ENCODE measurements around the gene STAT5B.
A peak's percentile ranks its signal among the peaks of the same experiment; 100 is the strongest.
"Not testable (repeated sequence)": the region's sequence is repeated elsewhere in the genome, so short reads cannot be mapped to it uniquely, and the experiment has no call there.

Gene STAT5B

DNA sequence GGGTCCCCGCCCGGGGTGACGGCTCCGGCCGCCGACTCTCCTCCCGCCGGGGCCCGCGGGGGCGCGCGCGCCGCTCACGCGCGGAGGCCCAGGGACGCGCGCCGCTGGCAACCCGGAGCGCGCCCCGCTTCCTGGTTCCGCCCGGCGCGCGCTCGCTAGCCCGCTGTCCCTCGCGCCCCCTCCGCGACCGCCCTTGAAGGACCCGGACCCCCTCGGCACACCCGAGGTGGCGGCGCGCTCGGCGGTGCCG is at the start of gene STAT5B:
Gene STAT5B (minus strand): TSS at position 33 of the 250 bp plus-strand sequence. CDS start 44,264 bp downstream, outside the sequence.
- DNase-seq (ENCODE audit: low spot score): no peak

DNA sequence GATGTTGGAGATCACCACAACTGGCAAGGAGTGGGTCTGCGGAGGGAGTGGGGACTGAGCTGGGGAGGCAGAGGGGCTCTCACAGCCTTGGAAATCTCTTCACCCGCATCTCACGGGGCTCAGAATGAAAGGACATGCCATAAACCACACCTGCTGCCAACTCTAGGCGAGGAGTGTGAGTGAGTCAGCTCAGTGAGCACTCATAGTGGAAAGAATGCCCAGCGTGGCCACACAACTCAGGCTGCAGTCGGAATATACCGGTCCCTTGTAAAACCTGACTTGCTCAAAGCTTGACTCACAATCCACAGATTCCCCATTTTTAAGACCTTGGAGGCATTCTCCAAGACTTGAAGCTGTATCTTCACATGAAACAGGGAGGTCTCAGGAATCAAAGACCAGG is 48.8 kb upstream of the STAT5B start:
- no peak for DNase-seq (ENCODE audit: low spot score)

DNA sequence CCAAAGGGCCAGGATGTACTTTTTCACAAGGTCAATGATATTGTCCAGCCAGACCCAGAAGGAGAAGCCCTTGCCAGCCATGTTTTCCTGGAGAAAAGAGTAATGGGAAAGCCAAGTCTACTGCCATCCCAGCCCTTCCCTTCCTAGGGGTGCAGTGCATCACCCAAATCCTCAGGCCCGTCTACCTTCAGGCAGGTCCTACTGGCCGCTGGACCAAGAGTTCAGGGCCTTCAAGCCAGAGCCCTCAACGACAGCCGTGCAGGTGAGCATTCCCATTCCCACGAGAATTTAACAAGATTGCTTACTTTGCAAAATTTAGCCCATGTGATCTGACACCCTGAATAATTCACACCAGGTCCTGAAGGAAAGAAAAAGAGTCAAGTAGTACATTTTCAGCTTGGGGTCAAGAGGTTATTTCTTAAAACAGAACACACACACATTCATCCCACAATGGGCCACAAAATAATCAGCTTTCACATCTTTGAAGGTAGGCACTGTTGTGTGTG is 47.1 kb upstream of the STAT5B start:
- no peak for DNase-seq (ENCODE audit: low spot score)

DNA sequence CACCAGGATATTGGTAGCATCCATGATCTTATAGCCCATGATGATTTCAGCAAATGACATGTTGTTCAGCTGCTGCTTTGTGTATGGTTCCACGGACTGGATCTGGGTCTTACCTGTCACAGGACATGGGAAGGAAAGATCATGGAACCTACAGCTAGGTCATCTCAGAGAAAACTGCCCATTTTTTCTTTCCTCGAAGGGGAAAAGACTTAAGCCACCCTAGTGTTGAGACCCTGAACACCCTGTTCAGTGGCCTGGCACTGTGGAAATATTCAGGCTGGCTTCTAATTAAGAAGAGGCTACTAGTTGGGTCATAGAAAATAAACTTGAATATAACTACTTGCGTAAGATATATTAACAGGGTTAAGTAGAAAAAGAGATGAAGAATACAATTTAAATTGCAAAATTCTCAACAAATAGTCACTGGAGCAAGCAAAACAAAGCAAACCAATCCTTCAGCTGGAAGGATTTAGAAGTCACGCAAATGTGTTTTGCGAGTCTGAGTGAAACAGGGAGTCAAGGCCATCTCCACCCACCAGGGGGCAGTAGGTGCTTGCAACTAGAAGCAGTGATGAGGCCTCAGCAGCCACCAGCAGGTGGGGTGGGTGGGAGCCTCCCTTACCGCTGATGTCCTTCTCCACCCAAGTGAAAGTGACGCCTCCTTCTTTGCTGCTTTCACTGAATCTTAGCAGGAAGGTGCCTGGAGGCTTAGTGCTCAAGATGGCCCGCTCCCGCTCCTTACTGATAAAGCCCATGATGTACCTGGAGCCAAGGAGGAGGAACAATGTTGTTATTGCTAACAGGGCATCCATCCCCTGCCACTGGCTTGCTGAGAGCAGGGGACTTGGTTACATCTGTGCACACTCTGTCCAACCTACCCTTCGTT is 46.4 kb upstream of the STAT5B start:
- peak; percentile 91 for DNase-seq (ENCODE audit: low spot score)

DNA sequence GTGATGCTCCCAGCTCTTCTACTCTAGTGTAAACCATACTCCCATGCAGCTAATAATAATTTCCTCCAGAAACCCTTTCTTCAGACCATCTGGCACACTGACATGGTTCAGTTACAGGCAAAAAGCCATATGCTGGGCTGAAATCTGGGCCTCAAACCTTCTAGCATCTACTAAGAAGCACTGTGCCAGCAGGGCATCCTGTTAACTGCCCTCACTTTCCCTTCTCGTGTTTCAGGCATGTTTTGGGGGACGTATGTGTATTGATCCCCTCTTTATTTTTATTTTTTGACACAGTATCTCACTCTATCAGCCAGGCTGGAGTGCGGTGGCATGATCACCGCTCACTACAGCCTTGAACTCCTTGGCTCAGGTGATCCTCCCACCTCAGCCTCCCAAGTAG is 45.4 kb upstream of the STAT5B start:
- DNase-seq (ENCODE audit: low spot score): no peak

DNA sequence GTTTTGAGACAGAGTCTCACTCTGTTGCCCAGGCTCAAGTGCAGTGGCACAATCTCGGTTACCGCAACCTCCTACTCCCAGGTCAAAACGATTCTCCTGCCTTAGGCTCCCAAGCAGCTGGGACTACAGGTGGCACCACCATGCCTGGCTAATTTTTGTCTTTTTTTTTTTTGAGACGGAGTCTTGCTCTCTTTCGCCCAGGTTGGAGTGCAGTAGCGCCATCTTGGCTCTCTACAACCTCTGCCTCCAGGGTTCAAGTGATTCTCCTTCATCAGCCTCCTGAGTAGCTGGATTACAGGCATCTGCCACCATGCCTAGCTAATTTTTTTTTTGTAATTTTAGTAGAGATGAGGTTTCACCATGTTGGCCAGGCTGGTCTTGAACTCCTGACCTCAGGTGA is 41.8 kb upstream of the STAT5B start:
- DNase-seq (ENCODE audit: low spot score): not testable (repeated sequence)

DNA sequence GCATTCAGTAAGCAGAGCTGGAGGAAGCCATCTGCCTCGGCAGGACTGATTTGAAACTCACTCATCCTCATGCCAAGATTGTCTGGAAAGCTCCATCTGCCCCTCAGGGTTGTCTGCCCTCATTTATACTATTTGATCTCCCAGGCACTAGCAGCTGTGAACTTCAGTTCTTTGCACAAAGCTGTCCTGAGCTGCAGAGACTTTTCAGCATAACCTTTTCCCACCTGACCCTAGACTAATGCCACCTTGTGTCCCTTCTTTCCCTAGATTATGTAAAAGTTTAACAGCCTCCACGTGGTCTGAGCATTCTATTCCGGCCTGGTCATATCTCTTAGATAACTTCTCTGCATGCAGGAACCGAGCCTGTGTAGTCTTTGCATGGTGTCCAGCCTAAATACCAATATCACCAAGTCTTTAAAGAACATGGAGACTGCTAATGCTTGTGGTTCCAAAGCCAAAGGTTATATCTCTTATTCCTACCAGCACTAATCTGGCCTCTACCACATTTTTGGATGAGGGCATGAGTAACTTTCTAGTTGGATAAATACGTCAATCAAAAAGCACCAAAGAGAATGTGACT is 41.2 kb upstream of the STAT5B start:
- DNase-seq (ENCODE audit: low spot score): no peak

DNA sequence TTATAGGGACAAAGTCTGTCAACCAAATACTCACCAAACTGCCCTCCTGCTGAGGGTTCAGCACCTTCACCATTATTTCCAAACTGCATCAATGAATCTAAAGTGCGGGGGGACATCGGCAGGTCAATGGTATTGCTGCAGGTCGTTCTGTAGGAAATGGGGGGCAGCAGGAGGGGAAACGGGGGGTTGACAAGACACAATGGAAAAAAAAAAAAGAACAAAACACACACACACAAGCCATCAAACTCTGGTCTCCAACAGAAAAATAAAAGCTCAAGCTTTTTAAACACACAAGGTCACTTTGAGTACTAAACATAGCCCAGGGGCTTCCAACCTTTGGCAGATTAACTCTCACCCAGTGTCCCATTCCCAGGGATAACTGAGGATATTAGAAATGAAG is 40.6 kb upstream of the STAT5B start:
- DNase-seq (ENCODE audit: low spot score): no peak

DNA sequence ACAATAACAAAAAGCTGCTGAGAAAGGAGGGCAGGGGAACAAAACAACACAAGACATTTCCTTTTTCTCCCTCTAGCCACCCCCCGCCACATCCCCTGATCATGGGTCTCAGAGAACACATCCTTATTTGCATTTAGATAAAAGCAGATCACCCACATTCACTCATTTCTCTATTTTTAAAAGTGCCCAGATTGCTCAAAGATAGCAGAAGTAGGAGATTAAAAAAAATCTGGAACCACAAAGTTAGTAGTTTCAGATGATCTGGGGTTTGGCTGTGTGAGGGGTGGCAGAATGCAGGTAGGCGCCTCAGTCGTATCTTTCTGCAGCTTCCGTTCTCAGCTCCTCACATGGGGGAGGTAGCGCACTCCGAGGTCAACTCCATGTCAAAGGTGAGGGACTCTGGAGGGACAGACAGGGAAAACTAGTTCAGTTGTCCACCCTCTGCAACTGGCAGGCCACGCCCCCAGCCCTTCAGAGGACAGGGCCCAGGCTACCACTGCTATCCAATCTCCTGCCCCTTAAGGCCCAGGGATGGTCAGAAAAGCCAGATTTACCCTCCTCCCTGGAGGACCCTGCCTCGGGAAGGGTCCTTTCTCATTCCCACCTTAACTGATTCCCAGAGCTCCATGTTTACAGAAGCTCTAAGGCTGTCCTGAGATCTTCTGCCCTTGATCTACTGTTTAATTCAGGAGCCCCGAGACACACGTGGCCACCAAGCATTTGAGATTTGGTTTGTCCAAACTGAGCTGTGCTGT is 39.4 kb upstream of the STAT5B start:
- no peak for DNase-seq (ENCODE audit: low spot score)

DNA sequence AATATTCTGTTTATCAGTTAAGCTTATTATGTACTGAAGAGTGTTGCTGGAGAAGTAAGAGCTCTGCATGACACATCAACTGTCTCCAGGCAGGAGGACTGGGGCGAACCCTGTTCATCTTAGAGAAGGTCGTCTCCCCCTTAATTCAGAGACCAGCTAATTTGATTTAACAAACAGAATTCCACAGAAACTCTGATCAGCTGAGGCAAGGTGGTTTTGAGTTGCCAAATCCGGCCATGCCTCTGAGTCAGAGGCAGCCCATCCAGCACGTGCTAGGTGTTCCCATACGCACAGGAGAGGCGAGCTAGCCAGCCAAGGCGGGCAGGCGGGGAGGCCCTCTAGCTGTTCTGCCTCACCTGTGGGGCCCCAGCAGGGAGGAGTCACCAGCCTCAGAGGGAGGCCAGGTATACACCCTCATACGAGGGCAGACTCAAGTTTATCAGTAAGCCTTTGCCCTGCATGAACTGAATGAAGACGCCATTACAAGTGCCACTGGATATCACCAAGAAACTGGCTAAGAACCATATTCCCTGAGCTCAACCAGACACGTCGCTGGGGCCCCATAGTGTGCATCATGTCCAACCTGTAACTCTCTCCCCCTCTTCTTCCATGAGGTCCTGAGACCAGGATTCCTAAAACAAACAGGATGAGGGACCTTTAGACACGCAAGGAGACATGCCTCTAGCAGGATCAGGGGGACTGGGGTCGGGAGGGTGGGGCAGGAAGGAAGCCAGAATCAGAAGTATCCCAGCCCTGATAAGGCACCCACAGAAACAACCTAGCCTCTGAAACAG is 37.8 kb upstream of the STAT5B start:
- DNase-seq (ENCODE audit: low spot score): no peak

DNA sequence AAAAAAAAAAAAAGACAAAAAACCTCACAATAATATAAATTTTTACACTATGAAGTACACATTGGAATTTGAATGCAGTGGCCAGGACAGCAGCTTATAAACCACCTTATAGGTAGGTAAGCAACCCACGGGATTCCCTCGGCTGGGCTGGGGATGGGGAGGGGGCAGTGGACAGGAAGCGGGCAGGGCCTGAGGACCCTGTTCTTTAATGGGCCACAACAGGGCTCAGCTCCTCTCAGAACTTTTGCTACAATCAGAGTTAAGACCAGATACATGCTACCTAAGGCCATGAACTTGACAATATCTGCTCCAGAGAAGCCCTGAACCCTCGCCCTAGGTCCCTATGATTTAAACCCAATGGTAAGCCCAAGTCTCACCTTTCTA is 37.2 kb upstream of the STAT5B start:
- no peak for DNase-seq (ENCODE audit: low spot score)

DNA sequence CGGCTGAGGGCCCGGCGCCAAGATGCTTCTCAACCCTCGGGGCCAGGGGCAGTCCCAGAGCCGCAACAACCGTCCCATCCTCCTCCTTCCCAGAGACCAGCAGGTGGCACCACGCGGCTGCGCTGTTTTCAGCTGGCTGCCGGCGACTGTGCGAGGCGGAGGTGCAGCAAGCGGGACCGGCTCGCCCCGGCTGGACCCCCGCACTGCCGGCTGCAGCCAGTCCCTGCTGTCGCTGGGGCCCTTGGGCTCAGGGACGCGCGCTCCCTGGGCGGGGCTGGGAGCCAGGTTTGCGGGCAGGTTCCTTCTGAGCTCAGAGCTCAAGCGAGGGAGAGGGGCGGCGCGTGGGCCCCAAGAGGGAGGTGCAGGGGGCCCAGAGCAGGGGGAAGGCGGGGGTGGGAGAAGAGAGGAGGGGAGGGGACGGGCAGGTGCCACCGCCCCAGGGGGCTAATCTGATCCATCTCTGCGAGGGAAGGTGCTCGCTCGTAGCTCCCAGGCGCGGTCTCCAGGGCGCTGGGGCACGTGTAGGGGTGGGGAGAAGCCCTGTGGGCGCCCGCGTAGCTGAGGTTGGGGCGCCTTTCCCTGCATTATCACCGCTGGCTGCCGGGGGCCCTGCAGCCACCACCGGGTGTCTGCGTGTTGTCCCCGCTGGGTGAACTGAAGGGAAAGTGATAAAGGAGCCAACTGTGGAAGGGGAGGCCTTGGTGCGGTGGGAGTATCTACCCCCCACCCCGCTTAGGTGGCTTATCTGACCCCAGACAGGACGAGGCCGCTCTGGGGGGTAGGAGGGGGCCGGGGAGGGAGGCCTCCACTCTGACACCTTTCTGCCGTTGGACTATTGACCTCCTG is 36.3 kb upstream of the STAT5B start:
- no peak for DNase-seq (ENCODE audit: low spot score)

DNA sequence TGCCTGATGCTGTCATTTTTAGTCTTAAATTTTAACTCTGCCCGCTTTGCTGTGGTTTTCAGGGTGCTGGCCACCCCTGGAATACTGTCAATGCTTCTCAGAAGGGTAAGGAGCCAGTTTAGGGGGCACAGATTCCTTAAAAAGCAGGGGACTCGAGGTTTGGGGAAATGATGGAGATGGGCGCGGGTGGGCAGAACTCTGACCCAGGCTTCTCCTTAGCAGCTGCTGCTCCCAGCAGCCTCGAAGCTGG is 35.8 kb upstream of the STAT5B start:
- no peak for DNase-seq (ENCODE audit: low spot score)

DNA sequence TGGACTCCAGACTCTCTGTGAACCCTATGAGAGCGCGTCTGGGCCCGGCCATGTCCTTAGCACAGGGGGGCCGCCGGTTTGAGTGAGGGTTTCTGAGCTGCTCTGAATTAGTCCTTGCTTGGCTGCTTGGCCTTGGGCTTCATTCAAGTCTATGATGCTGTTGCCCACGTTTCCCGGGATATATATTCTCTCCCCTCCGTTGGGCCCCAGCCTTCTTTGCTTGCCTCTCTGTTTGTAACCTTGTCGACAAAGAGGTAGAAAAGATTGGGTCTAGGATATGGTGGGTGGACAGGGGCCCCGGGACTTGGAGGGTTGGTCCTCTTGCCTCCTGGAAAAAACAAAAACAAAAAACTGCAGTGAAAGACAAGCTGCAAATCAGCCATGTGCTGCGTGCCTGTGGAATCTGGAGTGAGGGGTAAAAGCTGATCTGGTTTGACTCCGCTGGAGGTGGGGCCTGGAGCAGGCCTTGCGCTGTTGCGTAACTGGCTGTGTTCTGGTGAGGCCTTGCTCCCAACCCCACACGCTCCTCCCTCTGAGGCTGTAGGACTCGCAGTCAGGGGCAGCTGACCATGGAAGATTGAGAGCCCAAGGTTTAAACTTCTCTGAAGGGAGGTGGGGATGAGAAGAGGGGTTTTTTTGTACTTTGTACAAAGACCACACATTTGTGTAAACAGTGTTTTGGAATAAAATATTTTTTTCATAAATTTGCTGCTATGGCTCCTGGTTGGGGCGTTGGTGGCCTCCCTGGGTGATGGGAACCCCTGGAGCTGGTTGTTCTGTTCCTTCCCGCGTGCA is 35.2 kb upstream of the STAT5B start:
- no peak for DNase-seq (ENCODE audit: low spot score)

DNA sequence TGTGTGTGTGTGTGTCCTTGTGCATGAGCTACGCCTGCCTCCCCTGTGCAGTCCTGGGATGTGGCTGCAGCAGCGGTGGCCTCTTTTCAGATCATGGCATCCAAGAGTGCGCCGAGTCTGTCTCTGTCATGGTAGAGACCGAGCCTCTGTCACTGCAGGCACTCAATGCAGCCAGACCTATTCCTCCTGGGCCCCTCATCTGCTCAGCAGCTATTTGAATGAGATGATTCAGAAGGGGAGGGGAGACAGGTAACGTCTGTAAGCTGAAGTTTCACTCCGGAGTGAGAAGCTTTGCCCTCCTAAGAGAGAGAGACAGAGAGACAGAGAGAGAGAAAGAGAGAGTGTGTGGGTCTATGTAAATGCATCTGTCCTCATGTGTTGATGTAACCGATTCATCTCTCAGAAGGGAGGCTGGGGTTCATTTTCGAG is 34.6 kb upstream of the STAT5B start:
- no peak for DNase-seq (ENCODE audit: low spot score)

DNA sequence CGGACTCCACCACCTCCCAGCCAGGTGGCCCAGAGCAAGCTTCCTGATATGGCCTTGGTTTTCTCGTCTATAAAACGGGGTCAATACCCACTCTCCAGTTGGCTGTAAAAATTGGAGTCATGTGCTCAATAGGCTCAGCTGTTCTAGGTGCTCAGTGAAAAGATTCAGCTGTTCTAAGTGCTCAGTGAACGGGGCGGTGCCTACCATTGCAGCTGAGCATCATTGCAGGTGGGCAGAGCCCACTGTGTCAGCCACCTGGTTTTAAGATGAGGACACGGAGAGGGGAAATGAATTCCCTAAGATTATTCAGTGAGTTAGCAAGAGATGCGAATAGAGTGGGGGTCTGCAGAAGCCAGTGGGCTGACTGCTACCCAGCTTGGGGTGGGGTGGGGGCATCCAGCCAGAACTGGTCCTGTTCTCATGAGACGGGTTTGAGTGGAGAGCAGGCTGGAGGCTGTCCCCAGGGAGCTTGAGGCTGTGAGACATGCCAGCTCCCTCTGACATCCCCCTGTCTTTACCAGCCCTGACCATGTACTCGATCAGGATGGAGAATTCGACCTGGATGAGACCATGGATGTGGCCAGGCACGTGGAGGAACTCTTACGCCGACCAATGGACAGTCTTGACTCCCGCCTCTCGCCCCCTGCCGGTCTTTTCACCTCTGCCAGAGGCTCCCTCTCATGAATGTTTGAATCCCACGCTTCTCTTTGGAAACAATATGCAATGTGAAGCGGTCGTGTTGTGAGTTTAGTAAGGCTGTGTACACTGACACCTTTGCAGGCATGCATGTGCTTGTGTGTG is 34.0 kb upstream of the STAT5B start:
- DNase-seq (ENCODE audit: low spot score): no peak

DNA sequence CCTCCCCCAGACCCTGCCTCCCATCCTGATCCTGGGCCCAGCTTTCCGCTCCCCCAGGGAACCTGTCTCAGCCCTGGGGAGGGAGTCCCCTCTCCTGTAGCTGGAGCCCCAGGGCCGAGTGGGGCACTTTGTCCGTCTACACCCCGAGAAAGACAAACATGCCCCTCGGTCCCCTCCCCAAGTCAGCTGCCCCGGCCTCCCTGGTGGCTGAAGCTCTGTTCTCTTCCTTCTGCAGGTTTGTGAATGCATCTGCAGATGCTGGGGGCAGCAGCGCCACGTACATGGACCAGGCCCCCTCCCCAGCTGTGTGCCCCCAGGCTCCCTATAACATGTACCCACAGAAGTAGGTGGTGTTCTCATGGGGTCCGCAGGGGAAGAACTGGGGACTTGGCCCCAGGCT is 33.0 kb upstream of the STAT5B start:
- DNase-seq (ENCODE audit: low spot score): no peak

DNA sequence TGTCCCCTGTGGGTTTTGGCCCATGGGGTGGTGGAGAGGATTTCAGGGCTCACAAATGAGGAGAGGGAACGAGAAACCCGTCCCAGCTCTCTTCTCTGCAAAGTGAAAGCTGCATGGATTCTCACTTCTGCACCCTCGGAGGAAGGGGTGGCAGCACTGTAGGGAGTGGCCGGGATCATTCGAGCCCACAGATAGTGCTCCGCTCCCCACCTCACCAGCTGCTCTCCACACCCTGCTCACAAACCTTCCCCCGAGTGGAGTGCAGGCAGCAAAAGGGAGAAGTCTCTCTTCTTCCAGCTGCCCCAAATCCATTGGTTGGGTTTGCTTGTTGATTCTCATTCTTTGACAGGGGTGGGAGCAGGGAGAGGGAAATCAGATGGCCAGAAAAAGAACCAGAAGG is 32.3 kb upstream of the STAT5B start:
- no peak for DNase-seq (ENCODE audit: low spot score)

DNA sequence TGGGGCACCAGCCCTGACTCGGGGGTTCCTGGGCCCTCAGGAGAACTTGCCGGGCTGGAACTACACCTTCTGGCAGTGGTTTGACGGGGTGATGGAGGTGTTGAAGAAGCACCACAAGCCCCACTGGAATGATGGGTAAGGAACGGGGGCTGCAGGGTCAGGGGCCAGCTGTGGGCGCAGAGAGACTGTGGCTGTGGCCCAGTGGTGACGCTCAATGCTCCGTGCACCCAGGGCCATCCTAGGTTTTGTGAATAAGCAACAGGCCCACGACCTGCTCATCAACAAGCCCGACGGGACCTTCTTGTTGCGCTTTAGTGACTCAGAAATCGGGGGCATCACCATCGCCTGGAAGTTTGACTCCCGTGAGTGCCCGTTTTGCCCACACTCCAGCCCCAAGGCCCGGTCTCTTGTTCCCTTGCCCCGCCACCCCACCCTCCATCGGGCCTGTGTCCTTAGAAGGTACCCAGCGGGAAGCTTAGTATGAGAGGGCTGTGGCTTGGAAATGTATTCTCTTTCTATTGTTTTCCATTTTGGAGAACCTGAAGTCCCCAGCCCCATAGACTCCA is 31.3 kb upstream of the STAT5B start:
- no peak for DNase-seq (ENCODE audit: low spot score)

DNA sequence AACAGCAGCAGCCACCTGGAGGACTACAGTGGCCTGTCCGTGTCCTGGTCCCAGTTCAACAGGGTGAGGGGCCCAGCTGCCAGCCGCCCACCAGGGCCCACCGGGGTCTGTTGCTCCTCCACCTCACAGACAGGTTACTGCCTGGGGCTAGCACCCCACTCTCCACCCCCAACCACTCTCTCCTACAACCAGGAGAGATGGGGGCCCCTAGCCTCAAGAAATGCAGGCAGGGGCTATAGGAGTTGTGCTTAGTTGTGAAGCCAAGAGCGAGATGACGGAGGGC is 30.1 kb upstream of the STAT5B start:
- DNase-seq (ENCODE audit: low spot score): no peak
